Mesenchymal stem cell (in vitro differentiated cells and primary cell): ENCODE measurements around the gene DGKH.
"Not testable (repeated sequence)": the region's sequence is repeated elsewhere in the genome, so short reads cannot be mapped to it uniquely, and the experiment has no call there.

ENCODE experiments used
- DNase-seq: peaks from one replicate; pipeline ENCODE4 v3.0.0-alpha.2; 2013
- H2AFZ ChIP-seq: one replicate; pipeline ENCODE4 v1.6.1; 2013; ENCODE audit warnings: low read depth, mild to moderate bottlenecking, control low read depth, inconsistent platforms, low read length, moderate library complexity
- H2AK5ac ChIP-seq: 2 replicates; pipeline ENCODE4 v1.6.1; 2013; ENCODE audit warnings: low read length, moderate library complexity, mild to moderate bottlenecking, inconsistent platforms; ENCODE audit not compliant: severe bottlenecking
- H2BK120ac ChIP-seq: one replicate; pipeline ENCODE4 v1.6.1; 2013; ENCODE audit warnings: low read depth, mild to moderate bottlenecking, inconsistent platforms, low read length, moderate library complexity
- H2BK12ac ChIP-seq, 2 experiments: one replicate each; pipeline ENCODE4 v1.6.1; 2013; ENCODE audit warnings: inconsistent platforms in 2 of 2, low read length in 2 of 2, mild to moderate bottlenecking in 2 of 2, moderate library complexity in 2 of 2, control low read depth in 1 of 2
- H2BK15ac ChIP-seq: one replicate; pipeline ENCODE4 v1.6.1; 2013; ENCODE audit warnings: mild to moderate bottlenecking, low read depth, inconsistent platforms; ENCODE audit not compliant: poor library complexity, severe bottlenecking
- H2BK5ac ChIP-seq: 2 replicates; pipeline ENCODE4 v1.6.1; 2013; ENCODE audit warnings: low read depth, mild to moderate bottlenecking, low read length, control low read depth, inconsistent platforms; ENCODE audit not compliant: poor library complexity, severe bottlenecking
- H3K14ac ChIP-seq, 2 experiments: one replicate each; pipeline ENCODE4 v1.6.1; 2013; ENCODE audit warnings: inconsistent platforms in 2 of 2, low read length in 2 of 2, control low read depth in 1 of 2, mild to moderate bottlenecking in 1 of 2, moderate library complexity in 1 of 2
- H3K18ac ChIP-seq, 2 experiments: one replicate each; pipeline ENCODE4 v1.6.1; 2013; ENCODE audit warnings: inconsistent platforms in 2 of 2, low read length in 2 of 2, control low read depth in 1 of 2, low read depth in 1 of 2, mild to moderate bottlenecking in 1 of 2
- H3K23ac ChIP-seq, 2 experiments: one replicate each; pipeline ENCODE4 v1.6.1; 2013; ENCODE audit warnings: inconsistent platforms in 2 of 2, low read length in 2 of 2, mild to moderate bottlenecking in 2 of 2, moderate library complexity in 2 of 2, control low read depth in 1 of 2
- H3K27ac ChIP-seq: 2 replicates; pipeline ENCODE4 v1.5.1; 2013; ENCODE audit warnings: mild to moderate bottlenecking, moderate library complexity, low read length, control low read depth, inconsistent platforms; ENCODE audit not compliant: poor library complexity, severe bottlenecking
- H3K27me3 ChIP-seq, 2 experiments: 2 replicates each; pipeline versions ENCODE4 v1.6.1 to v1.7.0; 2013; ENCODE audit warnings: low read length in 2 of 2, mild to moderate bottlenecking in 2 of 2, moderate library complexity in 2 of 2, control low read depth in 1 of 2, inconsistent platforms in 1 of 2; ENCODE audit not compliant: control insufficient read depth in 1 of 2, insufficient read depth in 1 of 2
- H3K36me3 ChIP-seq, 2 experiments: 2 replicates each; pipeline versions ENCODE4 v1.6.1 to v1.7.0; 2013; ENCODE audit warnings: low read length in 2 of 2, control low read depth in 1 of 2, inconsistent platforms in 1 of 2, low read depth in 1 of 2, mild to moderate bottlenecking in 1 of 2; ENCODE audit not compliant: insufficient read depth in 2 of 2, control insufficient read depth in 1 of 2
- H3K4ac ChIP-seq, 2 experiments: one replicate each; pipeline ENCODE4 v1.6.1; 2013; ENCODE audit warnings: inconsistent platforms in 2 of 2, low read length in 2 of 2, mild to moderate bottlenecking in 2 of 2, moderate library complexity in 2 of 2, control low read depth in 1 of 2, low read depth in 1 of 2
- H3K4me1 ChIP-seq: 2 replicates; pipeline ENCODE4 v1.6.1; 2013; ENCODE audit warnings: low read depth, low read length, control low read depth; ENCODE audit not compliant: control insufficient read depth, insufficient read depth
- H3K4me2 ChIP-seq: 2 replicates; pipeline ENCODE4 v1.6.1; 2013; ENCODE audit warnings: low read length, mild to moderate bottlenecking, inconsistent platforms; ENCODE audit not compliant: poor library complexity, severe bottlenecking
- H3K4me3 ChIP-seq, 2 experiments: 2 replicates each; pipeline versions ENCODE4 v1.5.1 to v1.7.0; 2013; ENCODE audit warnings: low read length in 2 of 2, mild to moderate bottlenecking in 2 of 2, control low read depth in 1 of 2, low read depth in 1 of 2; ENCODE audit not compliant: insufficient read depth in 1 of 2
- H3K79me1 ChIP-seq: replicated peaks from 2 replicates; pipeline ENCODE4 v1.6.1; 2013; ENCODE audit warnings: mild to moderate bottlenecking, control low read depth, low read length, inconsistent platforms; ENCODE audit not compliant: poor library complexity, severe bottlenecking
- H3K9ac ChIP-seq: 2 replicates; pipeline ENCODE4 v1.7.0; 2013; ENCODE audit warnings: mild to moderate bottlenecking, low read length, moderate library complexity
- H3K9me3 ChIP-seq: 2 replicates; pipeline ENCODE4 v1.7.0; 2013; ENCODE audit warnings: mild to moderate bottlenecking, low read length; ENCODE audit not compliant: control insufficient read depth
- H4K8ac ChIP-seq: one replicate; pipeline ENCODE4 v1.6.1; 2013; ENCODE audit warnings: inconsistent platforms, mild to moderate bottlenecking, low read length, moderate library complexity
- H4K91ac ChIP-seq: one replicate; pipeline ENCODE4 v1.6.1; 2013; ENCODE audit warnings: mild to moderate bottlenecking, low read length, inconsistent platforms
- WGBS: methylation state at CpG from one replicate; pipeline ENCODE4 v1.1.7; 2013; ENCODE audit warnings: mixed read lengths; 5-methylcytosine and 5-hydroxymethylcytosine counted together

DGKH gene

GRCh38 chr13:42163910-42164309, 115.5 kb downstream of the DGKH start:
- H3K36me3 ChIP-seq: peaks cover 5 to 49% of the 10 kb centered on the region in 2 experiments
- not testable (repeated sequence) for H2BK12ac ChIP-seq, H3K23ac ChIP-seq, H3K27ac ChIP-seq, H3K4me2 ChIP-seq, H3K4me1 ChIP-seq, H3K4me3 ChIP-seq, H2AFZ ChIP-seq, H4K8ac ChIP-seq, H3K4ac ChIP-seq, H3K27me3 ChIP-seq, H4K91ac ChIP-seq, H3K9ac ChIP-seq, H2BK15ac ChIP-seq, H3K14ac ChIP-seq, DNase-seq, H3K18ac ChIP-seq, H2BK120ac ChIP-seq, H2AK5ac ChIP-seq, H3K79me1 ChIP-seq, H2BK5ac ChIP-seq, H3K9me3 ChIP-seq

GRCh38 chr13:42164557-42165125, 116.2 kb downstream of the DGKH start:
- no peak overlapping the region for H3K18ac ChIP-seq
- H3K9me3 ChIP-seq: no peaks in the 10 kb centered on the region
- peaks cover 5 to 52% of the 10 kb centered on the region in 2 experiments for H3K36me3 ChIP-seq
- H3K4me2 ChIP-seq: no peak overlapping the region
- H2BK5ac ChIP-seq: no peak overlapping the region
- DNase-seq: no peak
- 100% methylated on average over 1 of the region's 3 CpGs for WGBS
- H3K9ac ChIP-seq: no peak overlapping the region
- H2BK12ac ChIP-seq: no peak overlapping the region
- H3K14ac ChIP-seq: no peak overlapping the region
- no peak overlapping the region for H3K27ac ChIP-seq
- no peak overlapping the region for H2AFZ ChIP-seq
- no peaks in the 10 kb centered on the region for H3K79me1 ChIP-seq
- no peak overlapping the region for H3K23ac ChIP-seq
- H4K91ac ChIP-seq: no peak overlapping the region
- H3K27me3 ChIP-seq: no peaks in the 10 kb centered on the region
- no peak overlapping the region for H3K4me3 ChIP-seq
- H2BK15ac ChIP-seq: no peak overlapping the region
- H4K8ac ChIP-seq: no peak overlapping the region
- H3K4ac ChIP-seq: no peak overlapping the region
- no peak overlapping the region for H2AK5ac ChIP-seq
- H3K4me1 ChIP-seq: no peaks in the 10 kb centered on the region
- H2BK120ac ChIP-seq: no peak overlapping the region

- Histone ChIP-seq H2AK5ac (no peak overlapping the region), H2BK5ac (no peak overlapping the region), H3K23ac (no peak overlapping the region), H3K14ac (no peak overlapping the region), H3K4ac (no peak overlapping the region), H3K4me2 (no peak overlapping the region), H3K4me1 (peaks cover 2% of the 10 kb centered on the region), H2AFZ (no peak overlapping the region), H4K8ac (no peak overlapping the region), H4K91ac (no peak overlapping the region), H3K9me3 (no peaks in the 10 kb centered on the region), H3K36me3 (peaks cover 0 to 46% of the 10 kb centered on the region in 2 experiments), H2BK120ac (no peak overlapping the region), H3K27me3 (no peaks in the 10 kb centered on the region), H2BK15ac (no peak overlapping the region), H2BK12ac (no peak overlapping the region), H3K9ac (no peak overlapping the region), H3K18ac (no peak overlapping the region), H3K79me1 (peaks cover 1% of the 10 kb centered on the region), H3K27ac (no peak overlapping the region), H3K4me3 (no peak overlapping the region)
- DNase-seq: no peak
- WGBS: 54% methylated on average over 1 of the region's 4 CpGs
Observed at GRCh38 chr13:42168496-42168895, 120.0 kb downstream of the DGKH start.

GRCh38 chr13:42170029-42170428, 121.6 kb downstream of the DGKH start:
- H3K36me3 ChIP-seq: peaks cover 3 to 60% of the 10 kb centered on the region in 2 experiments
- no peak overlapping the region for H2BK15ac ChIP-seq
- no peak overlapping the region for H3K4me2 ChIP-seq
- H3K79me1 ChIP-seq: peaks cover 3% of the 10 kb centered on the region
- no peak overlapping the region for H3K23ac ChIP-seq
- H3K4me3 ChIP-seq: no peak overlapping the region
- H3K27ac ChIP-seq: no peak overlapping the region
- H2BK5ac ChIP-seq: no peak overlapping the region
- H2BK12ac ChIP-seq: peak overlapping the region in 1 of 2 experiments; percentile 42
- H3K18ac ChIP-seq: peak overlapping the region in 1 of 2 experiments; percentile 62
- no peak overlapping the region for H3K4ac ChIP-seq
- H2AFZ ChIP-seq: no peak overlapping the region
- no peak overlapping the region for H3K14ac ChIP-seq
- H3K9ac ChIP-seq: no peak overlapping the region
- WGBS: 74% methylated on average over 4 of the region's 5 CpGs
- DNase-seq: no peak
- H4K8ac ChIP-seq: peak overlapping the region; percentile 72
- no peaks in the 10 kb centered on the region for H3K9me3 ChIP-seq
- H2BK120ac ChIP-seq: no peak overlapping the region
- no peaks in the 10 kb centered on the region for H3K27me3 ChIP-seq
- H4K91ac ChIP-seq: no peak overlapping the region
- H3K4me1 ChIP-seq: peaks cover 2% of the 10 kb centered on the region
- H2AK5ac ChIP-seq: no peak overlapping the region
